ENCODE data around the gene PTPN14. TPM values are rescaled to one million over a fixed set of nuclear protein-coding genes. Genes with fewer than 3 reads are reported as not detected.

Gene PTPN14
- total and polyA plus RNA-seq, 2 of the 8 experiments (the other 6 are each of a cell fraction or from before 2014, with no cell fraction given) = 14.4 to 93.6 TPM

GRCh38 chr1:214570442-214570841 lies 19.0 kb upstream of the PTPN14 start:
- no peak for TF ChIP-seq KDM4A (IDR thresholded peaks at IDR 0.05; ENCODE audit: low read depth, low read length, severe bottlenecking)
- TF ChIP-seq POLR2A (IDR thresholded peaks at IDR 0.05; ENCODE audit: control extremely low read depth in 1 of 2, low read depth in 2 of 2, low read length in 2 of 2) = no peak
- no peak for TF ChIP-seq ZNF274 (IDR thresholded peaks at IDR 0.05; ENCODE audit: borderline replicate concordance, extremely low read depth, low read length)
- Histone ChIP-seq H3K4me1 (replicated peaks in 1 of 4; ENCODE audit: control insufficient read depth in 3 of 4, insufficient read depth in 4 of 4, low read length in 3 of 4) (no peaks in the 10 kb centered on the region), H3K27ac (ENCODE audit: low read depth, low read length) (no peak overlapping the region), H3K4me3 (ENCODE audit: extremely low read depth in 1 of 4, insufficient read depth in 2 of 4, low read depth in 3 of 4, low read length in 4 of 4) (no peak overlapping the region), H3K23me2 (ENCODE audit: low read depth, low read length) (no peaks in the 10 kb centered on the region; the same call in 1 of the 2 replicates), H3K18ac (ENCODE audit: extremely low read depth, low read length) (no peak overlapping the region), H3K4ac (replicated peaks; ENCODE audit: insufficient read length, low read depth, low read length) (no peak overlapping the region), H3K36me3 (ENCODE audit: control insufficient read depth in 2 of 4, insufficient read depth in 4 of 4, low read length in 3 of 4) (no peaks in the 10 kb centered on the region), H3K79me1 (ENCODE audit: low read depth, low read length) (no peaks in the 10 kb centered on the region), H2BK20ac (ENCODE audit: low read length) (no peak overlapping the region), H3K56ac (replicated peaks; ENCODE audit: insufficient read length, low read depth, low read length) (no peak overlapping the region), H4K91ac (replicated peaks; ENCODE audit: insufficient read length, low read length) (no peak overlapping the region), H4K8ac (ENCODE audit: extremely low read depth, insufficient read depth, low read length) (no peak overlapping the region), H3K9me3 (ENCODE audit: insufficient read depth in 2 of 2, low read depth in 1 of 2, low read length in 1 of 2) (peaks cover 0 to 3% of the 10 kb centered on the region in 2 experiments; a peak in 1 of 4 replicates), H2BK15ac (ENCODE audit: low read length) (no peak overlapping the region), H3K9ac (replicated peaks in 1 of 4; ENCODE audit: extremely low read depth in 1 of 4, low read depth in 3 of 4, low read length in 3 of 4) (no peak overlapping the region), H3K14ac (ENCODE audit: insufficient read length) (no peak overlapping the region), H2AFZ (ENCODE audit: low read length) (no peak overlapping the region), H2BK5ac (ENCODE audit: low read depth, low read length) (no peak overlapping the region), H3K23ac (ENCODE audit: insufficient read length) (no peak overlapping the region), H3K79me2 (ENCODE audit: control insufficient read depth in 1 of 2, insufficient read depth in 2 of 2, low read length in 2 of 2) (no peaks in the 10 kb centered on the region), H4K20me1 (replicated peaks in 1 of 2; ENCODE audit: control insufficient read depth in 1 of 2, insufficient read depth in 2 of 2, low read length in 2 of 2) (no peaks in the 10 kb centered on the region), H2BK120ac (replicated peaks; ENCODE audit: low read depth, low read length) (no peak overlapping the region), H2BK12ac (ENCODE audit: low read depth, low read length) (no peak overlapping the region), H2AK5ac (ENCODE audit: low read depth, low read length) (no peak overlapping the region), H3K27me3 (replicated peaks in 1 of 4; ENCODE audit: control insufficient read depth in 3 of 4, extremely low read depth in 1 of 4, insufficient read depth in 3 of 4, low read length in 3 of 4) (peaks cover 0 to 1% (median 0%) of the 10 kb centered on the region in 4 experiments; a peak in 1 of 7 replicates), H3K4me2 (ENCODE audit: insufficient read depth in 1 of 2, low read depth in 2 of 2, low read length in 2 of 2) (no peak overlapping the region), H4K5ac (ENCODE audit: insufficient read length, low read depth, low read length) (no peak overlapping the region)
- FAIRE-seq (no peak), DNase-seq (ENCODE audit: low read depth in 1 of 2, low spot score in 2 of 2) (no peak)
- CTCF ChIA-PET (ENCODE audit: partially characterized antibody) = interaction anchor here (0.9 kb wide), 1 partner anchor 15 kb away, joined by 3 read pairs; no protein-coding TSS in a partner anchor
- WGBS, 2 experiments (ENCODE audit: extremely low coverage in 1 of 2, insufficient coverage in 1 of 2, insufficient read length in 1 of 2, insufficient replicate concordance in 2 of 2, low coverage in 1 of 2, low lambda C conversion rate in 2 of 2, missing lambda C conversion rate in 1 of 2) = 84% methylated on average over 2 of the region's 2 CpGs; no CpG with 5 or more reads in 1 of the 2 experiments
- POLR2A ChIA-PET (ENCODE audit: partially characterized antibody) = interaction anchor here (4.3 kb wide), 1 partner anchor 18 kb away, joined by 17 read pairs; the partner anchor contains the start of gene PTPN14
